Endothelial cell of umbilical vein (primary cell): ENCODE data around the gene ZNF799. TPM values are rescaled to one million over a fixed set of nuclear protein-coding genes. Genes with fewer than 3 reads are reported as not detected.
A peak's percentile ranks its signal among the peaks of the same experiment; 100 is the strongest.
"Not testable (repeated sequence)": the region's sequence is repeated elsewhere in the genome, so short reads cannot be mapped to it uniquely, and the experiment has no call there.

Experiments used
- BruUV-seq: library from RNA; stranded (reverse); fragments of 400-500 nt; replicated peaks from 2 replicates; lab custom pipeline; 2021; lab: Mats Ljungman, UMichigan
- CTCF ChIA-PET: fragments of 300-600, 350-600 bp; sonication (Branson Sonifier 250); formaldehyde crosslinking; loops from one replicate; lab custom pipeline; 2021; ENCODE audit warnings: antibody characterized with exemption, inconsistent platforms; lab: Charles Lee
- POLR2A ChIA-PET: fragments of 300-600, 350-600 bp; sonication (Branson Sonifier 250); formaldehyde crosslinking; loops from one replicate; lab custom pipeline; 2021; ENCODE audit warnings: antibody characterized with exemption, inconsistent platforms; lab: Charles Lee
- DNase-seq: peaks from one replicate; pipeline ENCODE4 v3.0.0-alpha.2; 2011; ENCODE audit warnings: low read depth, low spot score
- FAIRE-seq: peaks from 2 replicates; lab custom pipeline; 2011; peaks lifted over from hg19 to GRCh38; lab: Jason Lieb, UNC
- H2AFZ ChIP-seq: 2 replicates; pipeline ENCODE4 v1.6.0; 2012; ENCODE audit warnings: low read depth, low read length, control low read depth, inconsistent platforms
- H3K27ac ChIP-seq: 2 replicates; pipeline ENCODE4 v1.5.1; 2011; ENCODE audit warnings: low read depth, mild to moderate bottlenecking, control low read depth, low read length, moderate library complexity; ENCODE audit not compliant: insufficient read depth
- H3K27me3 ChIP-seq, 2 experiments: 2 replicates each; pipeline versions ENCODE4 v1.6.0 to v1.6.1; 2011; ENCODE audit warnings: low read length in 2 of 2, mixed read lengths in 1 of 2; ENCODE audit not compliant: control insufficient read depth in 2 of 2, insufficient read depth in 2 of 2
- H3K36me3 ChIP-seq, 2 experiments: 2 replicates in 1 of 2; 3 replicates in 1 of 2; pipeline ENCODE4 v1.5.1; 2011; ENCODE audit warnings: low read length in 2 of 2, mild to moderate bottlenecking in 1 of 2, moderate library complexity in 1 of 2; ENCODE audit not compliant: control insufficient read depth in 2 of 2, insufficient read depth in 2 of 2; ENCODE audit errors: extremely low read depth in 1 of 2
- H3K4me1 ChIP-seq: 3 replicates; pipeline ENCODE4 v1.5.1; 2011; ENCODE audit warnings: mild to moderate bottlenecking, low read length; ENCODE audit not compliant: control insufficient read depth, insufficient read depth; ENCODE audit errors: extremely low read depth
- H3K4me2 ChIP-seq: 2 replicates; pipeline ENCODE4 v1.6.1; 2011; ENCODE audit warnings: low read length, control low read depth, mixed read lengths; ENCODE audit not compliant: insufficient read depth
- H3K4me3 ChIP-seq, 3 experiments: fragments of 200-600 bp in 1 of 3; sonication (generic), shearing (Covaris generic) in 1 of 3; replicated peaks in 1 of 3; 2 replicates each; pipeline ENCODE4 v1.5.1; 2011 to 2016; ENCODE audit warnings: control low read depth in 3 of 3, low read length in 3 of 3, mild to moderate bottlenecking in 2 of 3, inconsistent platforms in 1 of 3, low read depth in 1 of 3, moderate library complexity in 1 of 3; ENCODE audit not compliant: insufficient read depth in 1 of 3
- H3K79me2 ChIP-seq: 2 replicates; pipeline ENCODE4 v1.6.0; 2012; ENCODE audit warnings: low read length, inconsistent platforms; ENCODE audit not compliant: control insufficient read depth, insufficient read depth
- H3K9ac ChIP-seq: replicated peaks from 2 replicates; pipeline ENCODE3; 2011; ENCODE audit warnings: low read length, control low read depth; ENCODE audit not compliant: insufficient read depth; ENCODE audit errors: extremely low read depth
- H3K9me1 ChIP-seq: replicated peaks from 3 replicates; pipeline ENCODE4 v1.6.0; 2011; ENCODE audit warnings: mild to moderate bottlenecking, low read length; ENCODE audit not compliant: control insufficient read depth, insufficient read depth; ENCODE audit errors: extremely low read depth
- H3K9me3 ChIP-seq: replicated peaks from 2 replicates; pipeline ENCODE4 v1.5.1; 2012; ENCODE audit warnings: low read length, inconsistent platforms; ENCODE audit not compliant: control insufficient read depth, insufficient read depth
- H4K20me1 ChIP-seq: replicated peaks from 2 replicates; pipeline ENCODE3; 2011; ENCODE audit warnings: mild to moderate bottlenecking, low read length; ENCODE audit not compliant: control insufficient read depth, insufficient read depth; ENCODE audit errors: extremely low read depth
- JUN ChIP-seq: IDR thresholded peaks from 2 replicates; pipeline ENCODE4 v1.6.1; 2011; ENCODE audit warnings: borderline replicate concordance, low read depth; ENCODE audit not compliant: insufficient read length, insufficient read depth
- POLR2A ChIP-seq: IDR thresholded peaks from 2 replicates; pipeline ENCODE4 v1.6.1; 2012; ENCODE audit warnings: low read depth, mild to moderate bottlenecking, control low read depth, low read length
- POLR2AphosphoS5 ChIP-seq: IDR thresholded peaks from 2 replicates; pipeline ENCODE4 v1.6.1; 2012; ENCODE audit warnings: low read depth, mild to moderate bottlenecking, control low read depth, low read length, moderate library complexity; ENCODE audit not compliant: insufficient read depth
- dilution Hi-C: fragments of 300-500 bp; cut with MboI; formaldehyde crosslinking; loops from one replicate; pipeline ENCODE4 v1.15.0; 2019; ENCODE audit warnings: low sequenced_read_pairs; ENCODE audit not compliant: extremely low pct_ligation_motif_present
- intact Hi-C: fragments of 100-400 bp; cut with micrococcal nuclease; formaldehyde crosslinking; loops from one replicate; pipeline ENCODE4 v1.10.0; 2022
- polyA plus RNA-seq, 4 experiments: library from polyadenylated mRNA; depleted of rRNA in 3 of 4; stranded (reverse) in 3 of 4; unstranded in 1 of 4; fragments of >200 nt; gene quantifications; 2 replicates each; pipeline versions ENCODE4 v1.2.1 to v1.2.3, GENCODE V29; 2011 to 2012; ENCODE audit warnings: missing spikeins in 1 of 4
- total RNA-seq: library from RNA; stranded (reverse); gene quantifications from 2 replicates; pipeline ENCODE4 v1.2.3, GENCODE V29; 2021
- TF ChIP-seq, protein P1 (sequence below), 2 donors: IDR thresholded peaks; 1 replicate in 1 of 2; 2 replicates in 1 of 2; pipeline ENCODE4 v1.5.1; 2011; ENCODE audit warnings: low read length in 2 of 2, mild to moderate bottlenecking in 2 of 2, moderate library complexity in 2 of 2, control low read depth in 1 of 2, inconsistent platforms in 1 of 2, low read depth in 1 of 2; ENCODE audit not compliant: insufficient read depth in 1 of 2; ENCODE audit errors: extremely low read depth in 1 of 2
- TF ChIP-seq, protein P2 (sequence below): IDR thresholded peaks from 2 replicates; pipeline ENCODE4 v1.6.1; 2011; ENCODE audit not compliant: insufficient read depth, insufficient read length

ZNF799 gene
- total and polyA plus RNA-seq, 2 donors (not counting 3 experiments of a cell fraction or from before 2014, with no cell fraction given): 1.0 to 3.0 TPM

DNA sequence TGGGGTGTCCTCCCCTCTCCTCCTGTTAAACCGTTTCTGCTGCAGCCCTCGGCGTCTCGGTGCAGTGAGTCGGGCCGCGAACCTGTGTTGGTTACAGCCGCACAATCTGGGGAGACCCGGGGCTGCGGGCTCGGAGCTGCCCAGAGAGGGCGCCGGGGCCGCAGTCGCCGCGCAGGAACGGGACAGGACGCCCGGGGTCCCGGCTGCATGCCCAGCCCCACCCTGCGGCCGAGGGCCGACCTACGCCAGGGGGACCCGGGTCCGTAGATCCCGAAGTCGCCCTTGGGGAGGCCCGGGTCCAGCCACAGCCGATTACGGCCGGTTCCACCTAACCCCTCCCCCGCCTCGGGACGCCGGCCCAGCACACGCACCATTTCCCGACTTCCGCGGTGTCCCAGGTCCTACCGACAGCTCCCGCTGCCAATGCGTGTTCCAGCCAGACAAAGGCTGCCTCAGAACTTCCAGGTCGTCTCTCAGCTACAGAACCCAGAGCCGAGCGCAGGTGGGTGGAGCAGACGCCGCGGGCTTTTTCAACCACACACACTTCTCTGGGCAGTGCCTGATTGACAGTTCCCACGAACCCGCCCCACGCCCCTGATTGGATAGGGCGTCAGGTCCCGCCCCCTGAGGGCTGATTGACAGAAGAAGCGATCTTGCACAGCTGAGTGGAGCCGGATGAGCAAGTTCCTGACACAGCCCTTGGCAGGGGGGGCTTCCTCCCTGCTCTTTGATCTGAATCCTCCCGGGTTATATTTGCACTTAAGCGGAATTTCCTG lies 39.7 kb upstream of the ZNF799 start, which contains the start of gene ZNF443:
Gene ZNF443 (minus strand): TSS at position 481 of the 776 bp plus-strand sequence. CDS start 107 bp downstream, at position 374.
- peak; percentile 98 for FAIRE-seq
- intact Hi-C loops (loop anchor here (1.0 to 2.0 kb wide), 4 partner anchors 39 to 170 kb away; partner anchors contain the start of genes ZNF490, ZNF709, ZNF791 and ZNF799), dilution Hi-C loops (no loop called here)
- Histone ChIP-seq H3K27me3 (no peaks in the 10 kb centered on the region), H3K9me1 (no peaks in the 10 kb centered on the region), H4K20me1 (no peaks in the 10 kb centered on the region), H3K9ac (peak within 1 kb of the TSS; percentile 11), H3K79me2 (no peaks in the 10 kb centered on the region), H3K27ac (peak within 1 kb of the TSS; percentile 4), H3K36me3 (no peaks in the 10 kb centered on the region), H3K4me3 (peak within 1 kb of the TSS; percentile 51 to 93 (median 59)), H3K9me3 (no peaks in the 10 kb centered on the region), H3K4me1 (peaks cover 2% of the 10 kb centered on the region), H2AFZ (peak within 1 kb of the TSS; percentile 86), H3K4me2 (peak within 1 kb of the TSS; percentile 76)
- POLR2A ChIA-PET: no interaction called here
- DNase-seq: peak; percentile 99
- BruUV-seq: no TSS peak
- CTCF ChIA-PET: interaction anchor here (0.8 to 1.2 kb wide), 2 partner anchors 40 to 517 kb away, joined by 3 read pairs; partner anchors contain the start of gene ZNF799
- TF ChIP-seq, protein P1, sequence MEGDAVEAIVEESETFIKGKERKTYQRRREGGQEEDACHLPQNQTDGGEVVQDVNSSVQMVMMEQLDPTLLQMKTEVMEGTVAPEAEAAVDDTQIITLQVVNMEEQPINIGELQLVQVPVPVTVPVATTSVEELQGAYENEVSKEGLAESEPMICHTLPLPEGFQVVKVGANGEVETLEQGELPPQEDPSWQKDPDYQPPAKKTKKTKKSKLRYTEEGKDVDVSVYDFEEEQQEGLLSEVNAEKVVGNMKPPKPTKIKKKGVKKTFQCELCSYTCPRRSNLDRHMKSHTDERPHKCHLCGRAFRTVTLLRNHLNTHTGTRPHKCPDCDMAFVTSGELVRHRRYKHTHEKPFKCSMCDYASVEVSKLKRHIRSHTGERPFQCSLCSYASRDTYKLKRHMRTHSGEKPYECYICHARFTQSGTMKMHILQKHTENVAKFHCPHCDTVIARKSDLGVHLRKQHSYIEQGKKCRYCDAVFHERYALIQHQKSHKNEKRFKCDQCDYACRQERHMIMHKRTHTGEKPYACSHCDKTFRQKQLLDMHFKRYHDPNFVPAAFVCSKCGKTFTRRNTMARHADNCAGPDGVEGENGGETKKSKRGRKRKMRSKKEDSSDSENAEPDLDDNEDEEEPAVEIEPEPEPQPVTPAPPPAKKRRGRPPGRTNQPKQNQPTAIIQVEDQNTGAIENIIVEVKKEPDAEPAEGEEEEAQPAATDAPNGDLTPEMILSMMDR (IDR thresholded peaks at IDR 0.05; ENCODE audit: extremely low read depth in 1 of 2, insufficient read depth in 1 of 2, low read depth in 1 of 2, low read length in 2 of 2): peak in 1 of 2 donors; percentile 6
- TF ChIP-seq JUN: no peak
- peak; percentile 70 for TF ChIP-seq POLR2AphosphoS5
- peak; percentile 29 for TF ChIP-seq POLR2A
- TF ChIP-seq, protein P2, sequence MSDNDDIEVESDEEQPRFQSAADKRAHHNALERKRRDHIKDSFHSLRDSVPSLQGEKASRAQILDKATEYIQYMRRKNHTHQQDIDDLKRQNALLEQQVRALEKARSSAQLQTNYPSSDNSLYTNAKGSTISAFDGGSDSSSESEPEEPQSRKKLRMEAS: no peak

DNA sequence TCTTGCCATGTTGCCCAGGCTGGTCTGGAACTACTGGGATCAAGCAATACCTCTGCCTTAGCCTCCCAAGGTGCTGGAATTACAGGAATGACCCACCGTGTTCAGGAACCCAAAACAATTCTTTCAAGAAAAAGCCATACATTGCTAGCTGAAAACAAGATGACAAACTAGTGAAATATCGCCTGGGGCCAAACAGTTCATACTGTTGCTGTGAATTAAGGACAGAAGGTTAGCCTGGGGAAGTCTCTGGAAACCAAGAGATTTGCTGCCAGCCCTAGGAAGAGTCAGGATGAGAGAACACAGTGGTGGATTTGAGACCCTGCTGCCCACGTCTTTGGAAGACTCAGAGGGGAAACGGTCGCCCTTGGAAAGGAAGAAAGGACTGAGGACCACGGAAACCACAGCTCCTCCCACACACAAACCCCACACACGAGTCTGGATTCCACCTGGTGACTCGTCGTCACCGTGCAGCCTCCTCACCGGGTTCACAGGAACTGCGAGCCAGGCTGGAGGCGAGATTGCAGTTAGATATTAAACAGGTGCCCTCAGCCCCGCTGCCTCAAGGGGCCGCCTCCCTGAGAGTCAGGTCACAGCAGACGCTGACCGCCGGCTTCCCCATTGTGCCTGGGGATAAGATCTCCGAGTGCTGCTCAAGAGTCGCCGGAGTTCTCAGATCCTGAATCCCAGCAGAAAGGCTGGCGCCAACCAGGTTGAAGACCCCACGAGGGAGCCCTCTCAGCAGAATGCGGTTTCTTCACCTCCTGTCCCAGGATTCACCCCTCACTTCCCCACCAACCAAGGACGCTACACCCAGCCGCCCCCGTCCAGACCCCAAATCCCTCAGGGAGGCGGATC lies 38.8 kb upstream of the ZNF799 start:
- H3K36me3 ChIP-seq, H3K79me2 ChIP-seq, H4K20me1 ChIP-seq, H3K27me3 ChIP-seq, dilution Hi-C loops, H3K4me1 ChIP-seq, H3K9me1 ChIP-seq, H3K27ac ChIP-seq, POLR2A ChIA-PET, H3K9me3 ChIP-seq, BruUV-seq: not testable (repeated sequence)
- intact Hi-C loops: loop anchor here (1.0 to 2.0 kb wide), 3 partner anchors 44 to 171 kb away; partner anchors contain the start of genes ZNF490, ZNF709 and ZNF791
- Histone ChIP-seq H3K4me2 (peak overlapping the region; percentile 76), H2AFZ (peak overlapping the region; percentile 86), H3K4me3 (peak overlapping the region; percentile 51 to 93 (median 59)), H3K9ac (peak overlapping the region; percentile 11)
- peak; percentile 67 for FAIRE-seq
- peak; percentile 13 for DNase-seq
- CTCF ChIA-PET: interaction anchor here (1.2 kb wide), 1 partner anchor 516 kb away, joined by 3 read pairs; no protein-coding TSS in a partner anchor
